DMS79 treated with DMSO at 0.1 percent for 48 hours (cell line): ENCODE data around the gene CADM1.
A peak's percentile ranks its signal among the peaks of the same experiment; 100 is the strongest.
"Not testable (repeated sequence)": the region's sequence is repeated elsewhere in the genome, so short reads cannot be mapped to it uniquely, and the experiment has no call there.

Experiments
- DNase-seq: peaks from one replicate; lab custom pipeline; 2025; lab: John Stamatoyannopoulos, UW

CADM1 gene

GRCh38 chr11:115476463-115477286 lies 27.5 kb downstream of the CADM1 start:
- DNase-seq = no peak

GRCh38 chr11:115475564-115475963 lies 28.7 kb downstream of the CADM1 start:
- DNase-seq = no peak

- not testable (repeated sequence) for DNase-seq
These were observed 29.9 kb downstream of the CADM1 start for GRCh38 chr11:115474306-115474705.

GRCh38 chr11:115473167-115473566 lies 31.0 kb downstream of the CADM1 start:
- DNase-seq = no peak

GRCh38 chr11:115471367-115471766 lies 32.8 kb downstream of the CADM1 start:
- no peak for DNase-seq

- no peak for DNase-seq
These were observed 33.3 kb downstream of the CADM1 start for GRCh38 chr11:115470928-115471327.

- no peak for DNase-seq
These were observed 34.9 kb downstream of the CADM1 start for GRCh38 chr11:115469361-115469760.

- DNase-seq = no peak
These were observed 38.1 kb downstream of the CADM1 start for GRCh38 chr11:115466122-115466521.

- peak; percentile 37 for DNase-seq
These were observed 39.9 kb downstream of the CADM1 start for GRCh38 chr11:115464269-115464668.

GRCh38 chr11:115463606-115464005 lies 40.6 kb downstream of the CADM1 start:
- peak; percentile 27 for DNase-seq

GRCh38 chr11:115462757-115463156 lies 41.5 kb downstream of the CADM1 start:
- DNase-seq = no peak

GRCh38 chr11:115462004-115462541 lies 42.1 kb downstream of the CADM1 start:
- DNase-seq = no peak

GRCh38 chr11:115460512-115460911 lies 43.7 kb downstream of the CADM1 start:
- DNase-seq = no peak

GRCh38 chr11:115459563-115459962 lies 44.7 kb downstream of the CADM1 start:
- no peak for DNase-seq

- DNase-seq = no peak
These were observed 45.3 kb downstream of the CADM1 start for GRCh38 chr11:115458877-115459276.

GRCh38 chr11:115456019-115456418 lies 48.2 kb downstream of the CADM1 start:
- DNase-seq = no peak

- DNase-seq = no peak
These were observed 48.6 kb downstream of the CADM1 start for GRCh38 chr11:115455613-115456012.

- DNase-seq = no peak
These were observed 49.7 kb downstream of the CADM1 start for GRCh38 chr11:115454525-115454924.

GRCh38 chr11:115453693-115454490 lies 50.3 kb downstream of the CADM1 start:
- DNase-seq = no peak

- DNase-seq = no peak
These were observed 52.0 kb downstream of the CADM1 start for GRCh38 chr11:115452241-115452640.

- no peak for DNase-seq
These were observed 53.7 kb downstream of the CADM1 start for GRCh38 chr11:115450519-115450918.

GRCh38 chr11:115447273-115447864 lies 56.8 kb downstream of the CADM1 start:
- no peak for DNase-seq

- DNase-seq = no peak
These were observed 58.0 kb downstream of the CADM1 start for GRCh38 chr11:115446214-115446613.
